Esophagus squamous epithelium (tissue), 5 donors: ENCODE measurements around the gene TXNRD1. TPM values are rescaled to one million over a fixed set of nuclear protein-coding genes. Genes with fewer than 3 reads are reported as not detected.

Experiments used
- DNase-seq: peaks from one replicate; lab custom pipeline; 2025; lab: John Stamatoyannopoulos, UW
- H3K27ac ChIP-seq, 4 donors: fragments of 200-600 bp; sonication (generic); one replicate each; pipeline ENCODE4 v1.5.1; 2016 to 2019; ENCODE audit warnings: mild to moderate bottlenecking in 1 of 4
- H3K27me3 ChIP-seq, 4 donors: fragments of 200-600 bp; sonication (generic); 1 replicate in 3 of 4; 2 replicates in 1 of 4; pipeline versions ENCODE4 v1.5.1 to v1.6.0; 2017 to 2021; ENCODE audit warnings: antibody characterized with exemption in 1 of 4
- H3K36me3 ChIP-seq, 3 donors: fragments of 200-600 bp; sonication (generic); one replicate each; pipeline ENCODE4 v1.5.1; 2016 to 2019
- H3K4me1 ChIP-seq, 3 donors: fragments of 200-600 bp; sonication (generic); one replicate each; pipeline ENCODE4 v1.5.1; 2017 to 2019
- H3K4me3 ChIP-seq, 4 donors: fragments of 200-600 bp; sonication (generic); 1 replicate in 3 of 4; 2 replicates in 1 of 4; pipeline ENCODE4 v1.5.1; 2016 to 2019; ENCODE audit warnings: mild to moderate bottlenecking in 2 of 4, moderate library complexity in 1 of 4
- H3K9me3 ChIP-seq, 3 donors: fragments of 200-600 bp; sonication (generic); one replicate each; pipeline ENCODE4 v1.5.1; 2016 to 2019
- POLR2A ChIP-seq, 4 donors: fragments of 450-650 bp; IDR thresholded peaks; one replicate each; pipeline ENCODE4 v1.6.1; 2017; ENCODE audit warnings: antibody characterized with exemption in 4 of 4, mild to moderate bottlenecking in 4 of 4, moderate library complexity in 3 of 4
- WGBS, 2 donors: methylation state at CpG; one replicate each; pipeline ENCODE4 v1.1.5; 2018; 5-methylcytosine and 5-hydroxymethylcytosine counted together
- intact Hi-C: fragments of 100-400 bp; cut with DNase I; formaldehyde crosslinking; loops from one replicate; pipeline ENCODE4 v1.15.0; 2022
- total RNA-seq, 4 donors: library from RNA; depleted of rRNA; stranded (reverse); fragments of >200 nt; gene quantifications; one replicate each; pipeline ENCODE4 v1.1.0, GENCODE V29; 2016
- TF ChIP-seq, protein P1 (sequence below), 6 experiments: fragments of 450-650 bp in 4 of 6; fragments of 200-600 bp in 2 of 6; sonication (generic) in 2 of 6; IDR thresholded peaks; one replicate each; pipeline ENCODE4 v1.5.1; 2016 to 2019; ENCODE audit warnings: antibody characterized with exemption in 6 of 6, mild to moderate bottlenecking in 4 of 6, moderate library complexity in 4 of 6
- donor health status: DM: yes; HTN: yes; CAD: no.

TXNRD1 gene
- total RNA-seq, 4 donors from 2014 or later: 40.6 to 125 (median 82.0) TPM

DNA sequence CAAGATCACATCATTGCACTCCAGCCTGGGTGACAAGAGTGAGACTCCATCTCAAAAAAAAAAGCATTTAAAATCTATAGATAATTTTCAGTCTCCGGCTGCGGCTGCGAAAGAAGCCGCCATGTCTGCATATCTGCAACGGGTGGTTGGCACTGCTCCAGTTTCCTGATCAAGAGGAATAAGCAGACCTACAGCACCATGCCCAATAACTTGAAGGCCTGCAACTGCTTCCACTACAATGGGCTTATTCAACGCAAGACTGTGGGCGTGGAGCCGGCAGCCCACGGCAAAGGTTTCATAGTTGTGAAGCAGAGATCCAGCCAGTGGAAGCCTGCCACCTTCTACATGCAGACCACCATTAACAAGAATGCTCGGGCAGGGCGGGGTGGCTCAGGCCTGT lies 57.4 kb downstream of the TXNRD1 start:
- Histone ChIP-seq H3K27me3 (no peaks in the 10 kb centered on the region), H3K4me3 (no peak overlapping the region), H3K9me3 (no peaks in the 10 kb centered on the region), H3K27ac (no peak overlapping the region), H3K4me1 (peaks cover 0 to 34% (median 0%) of the 10 kb centered on the region in 3 donors), H3K36me3 (no peaks in the 10 kb centered on the region)
- DNase-seq: no peak
- WGBS, 2 donors: 86 to 92% methylated on average over 10 to 11 of the region's 11 CpGs
- intact Hi-C loops: no loop called here
- TF ChIP-seq, protein P1, sequence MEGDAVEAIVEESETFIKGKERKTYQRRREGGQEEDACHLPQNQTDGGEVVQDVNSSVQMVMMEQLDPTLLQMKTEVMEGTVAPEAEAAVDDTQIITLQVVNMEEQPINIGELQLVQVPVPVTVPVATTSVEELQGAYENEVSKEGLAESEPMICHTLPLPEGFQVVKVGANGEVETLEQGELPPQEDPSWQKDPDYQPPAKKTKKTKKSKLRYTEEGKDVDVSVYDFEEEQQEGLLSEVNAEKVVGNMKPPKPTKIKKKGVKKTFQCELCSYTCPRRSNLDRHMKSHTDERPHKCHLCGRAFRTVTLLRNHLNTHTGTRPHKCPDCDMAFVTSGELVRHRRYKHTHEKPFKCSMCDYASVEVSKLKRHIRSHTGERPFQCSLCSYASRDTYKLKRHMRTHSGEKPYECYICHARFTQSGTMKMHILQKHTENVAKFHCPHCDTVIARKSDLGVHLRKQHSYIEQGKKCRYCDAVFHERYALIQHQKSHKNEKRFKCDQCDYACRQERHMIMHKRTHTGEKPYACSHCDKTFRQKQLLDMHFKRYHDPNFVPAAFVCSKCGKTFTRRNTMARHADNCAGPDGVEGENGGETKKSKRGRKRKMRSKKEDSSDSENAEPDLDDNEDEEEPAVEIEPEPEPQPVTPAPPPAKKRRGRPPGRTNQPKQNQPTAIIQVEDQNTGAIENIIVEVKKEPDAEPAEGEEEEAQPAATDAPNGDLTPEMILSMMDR (IDR thresholded peaks at IDR 0.05): no peak
- TF ChIP-seq POLR2A (IDR thresholded peaks at IDR 0.05): no peak

DNA sequence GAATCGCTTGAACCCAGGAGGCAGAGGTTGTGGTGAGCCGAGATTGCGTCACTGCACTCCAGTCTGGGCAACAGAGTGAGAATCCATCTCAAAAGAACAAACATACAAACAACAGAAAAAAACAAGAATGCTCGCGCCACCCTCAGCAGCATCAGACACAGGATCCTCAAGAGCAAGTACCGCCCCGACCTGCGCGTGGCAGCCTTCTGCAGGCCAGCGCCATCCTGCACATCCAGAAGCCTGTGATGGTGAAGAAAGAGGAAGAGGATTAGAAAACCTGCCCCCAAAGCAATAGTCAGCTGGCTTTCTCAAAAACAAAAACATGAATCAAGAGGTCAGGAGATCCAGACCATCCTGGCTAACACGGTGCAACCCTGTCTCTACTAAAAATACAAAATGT lies 57.9 kb downstream of the TXNRD1 start:
- DNase-seq: no peak
- Histone ChIP-seq H3K4me1 (peaks cover 0 to 34% (median 0%) of the 10 kb centered on the region in 3 donors), H3K27me3 (no peaks in the 10 kb centered on the region), H3K4me3 (no peak overlapping the region), H3K36me3 (no peaks in the 10 kb centered on the region), H3K9me3 (no peaks in the 10 kb centered on the region), H3K27ac (no peak overlapping the region)
- WGBS, 2 donors: 88 to 96% methylated on average over 10 to 11 of the region's 11 CpGs
- intact Hi-C loops: no loop called here
- no peak for TF ChIP-seq POLR2A (IDR thresholded peaks at IDR 0.05)
- TF ChIP-seq, protein P1 (IDR thresholded peaks at IDR 0.05): no peak

DNA sequence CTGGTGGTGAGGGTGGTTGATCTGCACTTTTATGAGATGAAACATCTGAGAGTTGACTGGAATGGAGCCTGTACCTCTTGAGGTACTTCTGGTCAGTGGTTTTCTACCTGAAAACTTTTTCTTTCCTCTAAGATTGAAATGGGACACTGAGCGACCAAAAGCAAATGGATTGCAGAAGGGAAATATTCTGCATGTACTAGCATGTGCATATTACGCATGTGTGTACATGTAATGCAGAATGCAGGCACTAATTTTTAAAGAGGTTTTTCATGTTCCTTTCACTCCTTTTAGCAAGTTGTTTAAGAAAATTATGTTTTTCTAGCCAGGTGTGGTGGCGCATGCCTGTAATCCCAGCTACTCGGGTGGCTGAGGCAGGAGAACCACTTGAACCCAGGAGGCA lies 59.2 kb downstream of the TXNRD1 start:
- no peak for DNase-seq
- Histone ChIP-seq H3K4me1 (peaks cover 0 to 34% (median 0%) of the 10 kb centered on the region in 3 donors), H3K27ac (peak overlapping the region in 1 of 4 donors; percentile 6), H3K36me3 (no peaks in the 10 kb centered on the region), H3K4me3 (no peak overlapping the region), H3K27me3 (no peaks in the 10 kb centered on the region), H3K9me3 (no peaks in the 10 kb centered on the region)
- intact Hi-C loops: no loop called here
- 36 to 62% methylated on average over 4 of the region's 4 CpGs for WGBS, 2 donors
- TF ChIP-seq, protein P1 (IDR thresholded peaks at IDR 0.05): no peak
- TF ChIP-seq POLR2A (IDR thresholded peaks at IDR 0.05): no peak

DNA sequence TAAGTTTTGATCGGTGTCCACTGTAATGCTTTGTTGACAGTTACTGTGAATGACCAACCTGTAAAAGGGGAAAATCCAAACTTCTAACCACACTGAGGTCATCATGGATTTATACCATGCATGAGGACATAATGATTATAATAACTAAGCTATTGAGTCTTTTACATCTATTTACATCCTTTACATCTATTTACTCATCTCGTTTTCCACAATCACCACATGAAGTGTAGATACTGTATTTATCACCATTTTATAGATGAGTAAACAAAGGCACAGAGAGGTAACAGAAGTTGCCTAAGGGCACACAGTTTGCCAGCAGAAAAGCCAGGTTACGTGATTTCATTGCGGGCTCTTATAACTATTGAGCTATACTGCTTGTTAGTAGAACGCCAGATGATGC lies 60.1 kb downstream of the TXNRD1 start:
- DNase-seq: no peak
- Histone ChIP-seq H3K9me3 (no peaks in the 10 kb centered on the region), H3K4me3 (no peak overlapping the region), H3K27me3 (no peaks in the 10 kb centered on the region), H3K36me3 (no peaks in the 10 kb centered on the region), H3K4me1 (peaks cover 0 to 42% (median 6%) of the 10 kb centered on the region in 3 donors), H3K27ac (peak overlapping the region in 3 of 4 donors; percentile 67 to 77 (median 71))
- 41 to 44% methylated on average over 5 of the region's 5 CpGs for WGBS, 2 donors
- intact Hi-C loops: no loop called here
- TF ChIP-seq, protein P1 (IDR thresholded peaks at IDR 0.05): no peak
- TF ChIP-seq POLR2A (IDR thresholded peaks at IDR 0.05): no peak

DNA sequence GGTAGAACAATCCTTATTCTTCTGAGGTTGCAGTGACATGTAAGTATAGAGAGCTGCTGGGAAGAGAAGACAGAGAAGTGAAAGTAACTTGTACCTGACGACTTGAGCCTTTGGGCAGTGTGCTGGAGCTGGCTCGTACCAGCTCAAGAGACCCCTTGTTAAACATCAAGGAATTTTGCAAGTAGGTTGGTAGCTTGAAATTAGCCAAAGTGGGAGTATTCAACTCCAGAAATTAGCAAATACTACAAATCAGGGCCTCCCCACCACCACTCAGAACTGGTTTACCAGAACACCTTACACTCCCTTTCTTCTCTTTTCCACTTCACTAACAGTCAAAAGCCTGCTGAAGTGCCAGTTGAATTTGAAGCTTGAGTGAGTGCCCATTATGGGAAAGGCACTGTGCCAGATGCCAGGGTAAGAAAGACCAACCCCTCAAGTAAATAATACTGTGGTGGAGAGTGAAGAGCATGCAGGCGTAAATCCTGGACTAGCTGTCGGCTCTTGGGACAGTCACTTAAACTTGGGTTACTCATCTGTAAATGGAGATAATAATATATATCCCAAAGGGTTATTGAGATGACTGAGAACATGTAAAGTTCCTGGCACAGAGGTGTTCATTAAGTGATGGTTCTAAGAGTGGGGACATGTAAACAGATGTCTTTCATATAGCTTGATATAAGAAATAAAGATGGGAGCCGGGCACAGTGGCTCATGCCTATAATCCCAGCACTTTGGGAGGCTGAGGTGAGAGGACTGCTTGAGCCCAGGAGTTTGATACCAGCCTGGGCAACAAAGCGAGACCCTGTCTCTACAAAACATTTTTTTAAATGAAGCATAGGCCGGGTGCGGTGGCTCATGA lies 60.9 kb downstream of the TXNRD1 start:
- peaks cover 0 to 42% (median 6%) of the 10 kb centered on the region in 3 donors for H3K4me1 ChIP-seq
- peak overlapping the region; percentile 67 to 77 (median 69) for H3K27ac ChIP-seq
- peak overlapping the region in 2 of 4 donors; percentile 8 to 53 for H3K4me3 ChIP-seq
- intact Hi-C loops: no loop called here
- 40 to 65% methylated on average over 7 to 8 of the region's 8 CpGs for WGBS, 2 donors
- TF ChIP-seq, protein P1 (IDR thresholded peaks at IDR 0.05): no peak
- TF ChIP-seq POLR2A (IDR thresholded peaks at IDR 0.05): no peak
- no peaks in the 10 kb centered on the region for H3K9me3 ChIP-seq
- no peaks in the 10 kb centered on the region for H3K27me3 ChIP-seq
- no peaks in the 10 kb centered on the region for H3K36me3 ChIP-seq
- no peak for DNase-seq
